Uterus (tissue), 2 donors: Measurements from ENCODE around the gene TRIP13.

Experiments used
- CTCF ChIP-seq, 4 experiments: fragments of 200-600 bp in 2 of 4; fragments of 450-650 bp in 2 of 4; sonication (generic) in 2 of 4; IDR thresholded peaks; one replicate each; pipeline ENCODE4 v1.5.1; 2016 to 2019; ENCODE audit warnings: antibody characterized with exemption in 4 of 4, mild to moderate bottlenecking in 2 of 4, moderate library complexity in 1 of 4
- POLR2A ChIP-seq, 2 donors: fragments of 450-650 bp; IDR thresholded peaks; one replicate each; pipeline ENCODE4 v1.6.1; 2016; ENCODE audit warnings: antibody characterized with exemption in 2 of 2, mild to moderate bottlenecking in 1 of 2, moderate library complexity in 1 of 2

- no peak for TF ChIP-seq CTCF (IDR thresholded peaks at IDR 0.05)
- no peak for TF ChIP-seq POLR2A (IDR thresholded peaks at IDR 0.05)
Measured at GRCh38 chr5:961711-962240, 69.1 kb downstream of the TRIP13 start.
